ENCODE data around the gene STIMATE.

GRCh38 chr3:52805270-52806039 lies 91.9 kb downstream of the STIMATE start:
- TF ChIP-seq CTCF (IDR thresholded peaks at IDR 0.05): no peak
- TF ChIP-seq FOXJ3 (CRISPR knock-in tag; IDR thresholded peaks at IDR 0.05): no peak
- TF ChIP-seq RXRA (IDR thresholded peaks at IDR 0.05; ENCODE audit: borderline replicate concordance, low read depth): no peak
- no peak for TF ChIP-seq EP300 (IDR thresholded peaks at IDR 0.05; ENCODE audit: borderline replicate concordance in 1 of 2, low read depth in 1 of 2, low read length in 1 of 2)
- no peak for TF ChIP-seq MAX (IDR thresholded peaks at IDR 0.05; ENCODE audit: low read depth)
- no peak for TF ChIP-seq RAD21 (IDR thresholded peaks at IDR 0.05; ENCODE audit: low read length)
- TF ChIP-seq EZH2phosphoT487 (IDR thresholded peaks at IDR 0.05; ENCODE audit: borderline replicate concordance, low read depth): no peak
- TF ChIP-seq TEAD4 (IDR thresholded peaks at IDR 0.05; ENCODE audit: borderline replicate concordance, insufficient read depth): no peak
- TF ChIP-seq POLR2AphosphoS5 (IDR thresholded peaks at IDR 0.05; ENCODE audit: low read depth, low read length): no peak
